Astrocyte (in vitro differentiated cells and primary cell): ENCODE measurements around the gene SERPINE3. TPM values are rescaled to one million over a fixed set of nuclear protein-coding genes. Genes with fewer than 3 reads are reported as not detected.

Experiments
- DNase-seq: peaks from one replicate; pipeline ENCODE4 v3.0.0-alpha.2; 2010; ENCODE audit warnings: low read depth
- FAIRE-seq: peaks from 2 replicates; lab custom pipeline; 2011; peaks lifted over from hg19 to GRCh38; lab: Jason Lieb, UNC
- H2AFZ ChIP-seq: 2 replicates; pipeline ENCODE4 v1.6.0; 2012; ENCODE audit warnings: low read depth, low read length, inconsistent platforms
- H3K27ac ChIP-seq: 2 replicates; pipeline ENCODE4 v1.5.1; 2011; ENCODE audit warnings: low read depth, low read length, inconsistent platforms
- H3K27me3 ChIP-seq: 2 replicates; pipeline ENCODE4 v1.6.0; 2011; ENCODE audit warnings: low read length, inconsistent platforms; ENCODE audit not compliant: insufficient read depth
- H3K36me3 ChIP-seq: 2 replicates; pipeline ENCODE4 v1.5.1; 2011; ENCODE audit warnings: low read length, inconsistent platforms; ENCODE audit not compliant: insufficient read depth
- H3K4me1 ChIP-seq: 2 replicates; pipeline ENCODE4 v1.5.1; 2011; ENCODE audit warnings: low read length, inconsistent platforms; ENCODE audit not compliant: insufficient read depth
- H3K4me2 ChIP-seq: 2 replicates; pipeline ENCODE4 v1.6.0; 2012; ENCODE audit warnings: low read length, inconsistent platforms
- H3K4me3 ChIP-seq: 2 replicates; pipeline ENCODE4 v1.5.1; 2011; ENCODE audit warnings: low read depth, mild to moderate bottlenecking, low read length, inconsistent platforms; ENCODE audit not compliant: insufficient read depth
- H3K79me2 ChIP-seq: 2 replicates; pipeline ENCODE4 v1.6.0; 2012; ENCODE audit warnings: mild to moderate bottlenecking, low read length, inconsistent platforms; ENCODE audit not compliant: insufficient read depth
- H3K9ac ChIP-seq: 2 replicates; pipeline ENCODE4 v1.6.0; 2012; ENCODE audit warnings: mild to moderate bottlenecking, low read length, inconsistent platforms
- H3K9me3 ChIP-seq: 2 replicates; pipeline ENCODE4 v1.5.1; 2012; ENCODE audit warnings: low read depth, mild to moderate bottlenecking, low read length, inconsistent platforms; ENCODE audit not compliant: insufficient read depth
- H4K20me1 ChIP-seq: 2 replicates; pipeline ENCODE4 v1.6.0; 2012; ENCODE audit warnings: low read length, inconsistent platforms; ENCODE audit not compliant: insufficient read depth
- H3K27ac Mint-ChIP-seq: one replicate; pipeline ENCODE4 v1.8.0; 2021; ENCODE audit warnings: mild to moderate bottlenecking, mixed read lengths; ENCODE audit not compliant: unreplicated experiment
- H3K27me3 Mint-ChIP-seq: one replicate; pipeline ENCODE4 v1.8.0; 2021; ENCODE audit warnings: low read depth, mixed read lengths; ENCODE audit not compliant: unreplicated experiment
- H3K36me3 Mint-ChIP-seq: one replicate; pipeline ENCODE4 v1.8.0; 2021; ENCODE audit warnings: low read depth, mixed read lengths; ENCODE audit not compliant: unreplicated experiment
- H3K4me1 Mint-ChIP-seq: one replicate; pipeline ENCODE4 v1.8.0; 2021; ENCODE audit warnings: low read depth, mixed read lengths; ENCODE audit not compliant: unreplicated experiment
- H3K4me3 Mint-ChIP-seq: one replicate; pipeline ENCODE4 v1.8.0; 2021; ENCODE audit warnings: mild to moderate bottlenecking, moderate library complexity, mixed read lengths; ENCODE audit not compliant: unreplicated experiment
- H3K9me3 Mint-ChIP-seq: one replicate; pipeline ENCODE4 v1.8.0; 2021; ENCODE audit warnings: mild to moderate bottlenecking, mixed read lengths; ENCODE audit not compliant: unreplicated experiment
- CTCF ChIP-seq: IDR thresholded peaks from 2 replicates; pipeline ENCODE4 v1.5.1; 2011; ENCODE audit warnings: low read depth, mild to moderate bottlenecking, inconsistent platforms, low read length, moderate library complexity; ENCODE audit not compliant: insufficient read depth
- EZH2 ChIP-seq: IDR thresholded peaks from 2 replicates; pipeline ENCODE4 v1.6.1; 2012; ENCODE audit warnings: mild to moderate bottlenecking, low read length, inconsistent platforms; ENCODE audit not compliant: insufficient read depth
- total RNA-seq: library from RNA; stranded (reverse); gene quantifications from 2 replicates; pipeline ENCODE4 v1.2.1, GENCODE V29; 2021

Gene SERPINE3
- total RNA-seq, 1 donor from 2014 or later: not detected

- Histone ChIP-seq H3K4me3 (no peak overlapping the region), H3K79me2 (no peaks in the 10 kb centered on the region), H3K9me3 (no peaks in the 10 kb centered on the region), H3K4me2 (no peak overlapping the region), H3K36me3 (no peaks in the 10 kb centered on the region), H2AFZ (no peak overlapping the region), H4K20me1 (no peaks in the 10 kb centered on the region), H3K27me3 (peaks cover 5% of the 10 kb centered on the region), H3K9ac (no peak overlapping the region), H3K4me1 (peaks cover 35% of the 10 kb centered on the region), H3K27ac (no peak overlapping the region)
- TF ChIP-seq CTCF (no peak), EZH2 (no peak)
- peaks cover 6% of the 10 kb centered on the region for H3K27me3 Mint-ChIP-seq
- H3K27ac Mint-ChIP-seq: no peak overlapping the region
- H3K4me3 Mint-ChIP-seq: no peak overlapping the region
- FAIRE-seq (no peak), DNase-seq (no peak)
- peaks cover 12% of the 10 kb centered on the region for H3K4me1 Mint-ChIP-seq
- no peaks in the 10 kb centered on the region for H3K36me3 Mint-ChIP-seq
- H3K9me3 Mint-ChIP-seq: no peaks in the 10 kb centered on the region
Measured at GRCh38 chr13:51313619-51314018, 25.9 kb upstream of the SERPINE3 start.

GRCh38 chr13:51317262-51317661 lies 22.2 kb upstream of the SERPINE3 start:
- Histone ChIP-seq H3K4me2 (no peak overlapping the region), H2AFZ (no peak overlapping the region), H3K9me3 (no peaks in the 10 kb centered on the region), H3K9ac (peak overlapping the region; percentile 24), H4K20me1 (no peaks in the 10 kb centered on the region), H3K27me3 (peaks cover under 1% of the 10 kb centered on the region), H3K4me3 (no peak overlapping the region), H3K36me3 (no peaks in the 10 kb centered on the region), H3K79me2 (no peaks in the 10 kb centered on the region), H3K27ac (peak overlapping the region; percentile 76), H3K4me1 (peaks cover 35% of the 10 kb centered on the region)
- H3K4me1 Mint-ChIP-seq: peaks cover 12% of the 10 kb centered on the region
- peaks cover 2% of the 10 kb centered on the region for H3K36me3 Mint-ChIP-seq
- no peak for FAIRE-seq
- H3K9me3 Mint-ChIP-seq: no peaks in the 10 kb centered on the region
- H3K4me3 Mint-ChIP-seq: no peak overlapping the region
- peaks cover 1% of the 10 kb centered on the region for H3K27me3 Mint-ChIP-seq
- DNase-seq: peak; percentile 71
- TF ChIP-seq CTCF (no peak), EZH2 (no peak)
- H3K27ac Mint-ChIP-seq: no peak overlapping the region

- DNase-seq: no peak
- Histone ChIP-seq H3K4me3 (no peak overlapping the region), H3K9me3 (no peaks in the 10 kb centered on the region), H3K4me1 (peaks cover 35% of the 10 kb centered on the region), H3K9ac (no peak overlapping the region), H4K20me1 (no peaks in the 10 kb centered on the region), H3K36me3 (no peaks in the 10 kb centered on the region), H3K4me2 (no peak overlapping the region), H3K27ac (peak overlapping the region; percentile 62), H2AFZ (no peak overlapping the region), H3K27me3 (no peaks in the 10 kb centered on the region), H3K79me2 (no peaks in the 10 kb centered on the region)
- Mint-ChIP-seq H3K4me1 (peaks cover 11% of the 10 kb centered on the region), H3K36me3 (peaks cover 2% of the 10 kb centered on the region), H3K27me3 (peaks cover under 1% of the 10 kb centered on the region), H3K9me3 (no peaks in the 10 kb centered on the region), H3K27ac (no peak overlapping the region), H3K4me3 (no peak overlapping the region)
- TF ChIP-seq EZH2 (no peak), CTCF (no peak)
- FAIRE-seq: no peak
Measured at GRCh38 chr13:51318015-51318414, 21.5 kb upstream of the SERPINE3 start.
